Measurements from ENCODE around the gene ALK.

DNA sequence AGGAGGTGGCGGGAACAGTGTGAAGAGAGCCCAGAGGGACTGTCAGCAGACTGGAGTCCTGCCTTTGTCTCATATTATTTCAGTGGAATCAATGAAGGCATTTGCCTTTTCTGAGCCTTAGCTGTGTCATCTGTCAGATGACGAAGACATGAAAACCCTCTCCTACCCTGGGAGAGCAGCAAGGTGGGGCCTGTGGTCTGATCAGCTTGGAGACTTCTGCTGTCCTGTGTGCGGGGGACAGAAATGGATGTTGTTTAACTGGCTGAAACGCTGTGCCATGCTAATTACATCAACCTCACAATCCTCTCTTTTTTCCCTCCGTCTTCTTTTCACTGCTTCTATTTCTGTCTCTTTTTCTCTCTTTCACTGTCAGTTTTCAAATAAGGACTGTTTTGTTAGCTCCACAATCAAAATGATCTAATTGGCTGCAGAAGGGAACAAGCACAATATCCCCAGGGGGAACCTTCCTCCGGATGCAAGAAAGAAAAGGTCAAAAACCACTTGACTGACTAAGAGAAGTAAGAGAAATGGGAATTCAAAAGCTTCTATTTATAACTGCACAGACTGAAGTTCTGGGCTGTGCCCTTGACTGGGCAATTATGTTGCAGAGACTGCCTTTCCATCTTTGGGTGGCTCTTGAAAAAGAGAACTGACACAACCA is 466.1 kb downstream of the ALK start:
- TF ChIP-seq GATA2 (IDR thresholded peaks at IDR 0.05; ENCODE audit: low read depth, low read length) (no peak), GATA3 (IDR thresholded peaks at IDR 0.05; ENCODE audit: low read depth, low read length) (no peak)
